NCI-H2196 (cell line): Measurements from ENCODE around the gene ARHGAP10.
A peak's percentile ranks its signal among the peaks of the same experiment; 100 is the strongest.

ENCODE experiments used
- DNase-seq: peaks from one replicate; lab custom pipeline; 2025; ENCODE audit not compliant: unreplicated experiment; lab: John Stamatoyannopoulos, UW

The ARHGAP10 gene

GRCh38 chr4:147732518-147733235 lies 789 bp downstream of the ARHGAP10 start:
- DNase-seq, result no peak

DNA sequence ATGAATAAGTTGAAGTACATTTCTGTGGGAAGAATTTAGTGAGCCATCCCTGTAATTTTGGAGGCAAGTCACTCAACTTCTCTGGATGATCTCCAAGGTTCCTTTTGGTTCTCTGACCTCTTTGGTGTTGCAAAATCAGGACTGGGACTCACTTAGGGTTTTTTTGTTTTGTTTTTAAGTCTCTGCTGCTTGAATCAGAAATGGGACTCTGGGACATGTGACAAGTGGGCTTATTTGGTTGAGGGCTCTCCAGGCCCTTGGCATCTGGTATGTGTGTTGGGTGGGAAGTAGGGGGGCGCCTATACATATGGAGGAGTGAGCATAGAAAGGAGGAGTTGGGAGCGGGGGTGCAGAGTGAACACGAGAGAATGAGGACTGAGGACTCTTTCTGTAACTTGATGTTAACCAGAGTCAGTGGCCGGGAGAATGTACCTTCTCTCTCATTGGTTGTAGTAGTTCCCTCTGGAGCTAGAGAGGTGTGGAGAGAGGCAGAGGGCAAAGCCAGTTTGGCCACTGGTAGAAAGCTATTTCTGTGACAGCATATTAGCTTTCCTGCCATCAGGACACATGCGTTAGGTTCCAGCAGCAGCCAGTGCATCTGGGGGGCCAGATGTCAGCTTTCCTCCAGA lies 1.9 kb downstream of the ARHGAP10 start:
- DNase-seq, result no peak

DNA sequence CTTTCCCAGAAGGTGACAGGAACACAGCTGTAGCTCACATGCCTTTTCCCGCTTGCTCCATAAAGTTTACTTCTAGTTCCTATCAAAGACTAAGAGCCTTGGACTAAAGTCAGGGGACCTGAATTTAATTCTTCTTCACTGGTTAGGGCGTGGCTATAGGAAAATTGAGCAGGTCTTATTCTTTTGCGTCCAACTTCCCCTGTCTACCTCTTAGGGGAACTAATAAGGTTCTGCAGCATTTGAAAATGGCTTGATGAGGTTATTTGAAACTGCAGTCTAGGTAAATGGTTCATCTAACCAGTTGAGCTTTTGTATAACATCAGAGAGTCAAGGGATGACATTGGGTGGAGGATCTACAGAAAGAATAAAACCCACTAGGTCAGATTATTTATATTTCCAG lies 2.6 kb downstream of the ARHGAP10 start:
- no peak for DNase-seq

- DNase-seq, result no peak
Measured at GRCh38 chr4:147735413-147736301, 3.8 kb downstream of the ARHGAP10 start.

- no peak for DNase-seq
Measured at GRCh38 chr4:147736458-147736857, 4.6 kb downstream of the ARHGAP10 start.

GRCh38 chr4:147737623-147738022 lies 5.7 kb downstream of the ARHGAP10 start:
- DNase-seq, result no peak

DNA sequence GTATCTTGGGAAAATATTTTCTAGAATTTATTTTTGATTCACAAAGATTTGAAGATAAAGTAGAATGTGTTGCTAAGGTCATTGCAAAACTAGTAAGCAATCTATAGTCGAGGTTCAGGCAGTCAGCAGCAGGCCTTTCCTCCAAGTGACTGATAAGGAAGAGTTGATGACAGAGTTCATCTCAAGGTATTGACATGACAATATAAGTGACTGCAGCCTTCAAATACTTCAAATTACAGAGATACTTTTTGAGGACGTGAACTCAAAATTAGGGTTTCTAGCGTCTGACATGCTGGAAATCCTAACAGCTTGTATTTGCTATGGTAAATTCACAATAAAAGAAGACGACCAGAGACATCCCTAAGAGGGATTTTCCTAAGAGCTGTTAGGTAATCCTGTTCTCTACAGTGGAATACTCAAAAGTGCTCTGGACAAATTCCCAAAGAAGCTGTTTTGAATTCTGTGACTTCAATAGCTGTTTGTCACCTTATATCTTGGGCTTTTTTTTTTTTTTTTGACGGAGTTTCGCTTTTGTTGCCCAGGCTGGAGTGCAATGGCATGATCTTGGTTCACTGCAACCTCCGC lies 7.4 kb downstream of the ARHGAP10 start:
- DNase-seq, result no peak

GRCh38 chr4:147740176-147740575 lies 8.3 kb downstream of the ARHGAP10 start:
- no peak for DNase-seq

DNA sequence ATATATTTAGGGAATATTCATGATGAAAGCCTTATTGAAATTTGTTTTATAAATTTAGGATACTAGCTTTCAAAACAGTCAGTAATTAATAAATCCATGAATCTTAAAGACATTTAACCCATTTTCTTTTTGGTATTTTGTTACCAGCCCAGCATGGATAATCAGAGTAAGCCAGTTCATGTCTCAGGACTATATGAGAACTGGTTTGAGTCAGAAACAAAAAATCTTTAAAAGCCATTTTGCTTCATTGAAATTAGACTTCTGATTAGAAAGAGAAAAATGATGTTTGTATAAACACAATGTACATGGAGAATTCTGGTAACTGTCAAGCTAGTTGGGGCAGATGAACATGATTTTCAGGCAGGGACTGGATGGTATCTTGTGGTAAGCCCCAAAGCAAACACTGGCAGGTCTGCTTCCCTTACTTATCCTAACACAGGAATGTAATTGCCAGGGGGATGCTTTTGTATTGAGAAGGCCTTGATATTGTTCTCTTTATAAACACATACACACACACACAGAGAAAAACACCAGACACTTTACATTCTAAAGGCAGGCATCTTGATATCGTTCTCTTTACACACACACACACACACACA lies 9.4 kb downstream of the ARHGAP10 start:
- no peak for DNase-seq

GRCh38 chr4:147747787-147748454 lies 16.0 kb downstream of the ARHGAP10 start:
- DNase-seq, result no peak

- DNase-seq, result no peak
Measured at GRCh38 chr4:147749811-147750321, 18.0 kb downstream of the ARHGAP10 start.

- no peak for DNase-seq
Measured at GRCh38 chr4:147753047-147753446, 21.2 kb downstream of the ARHGAP10 start.

- no peak for DNase-seq
Measured at GRCh38 chr4:147754037-147754445, 22.2 kb downstream of the ARHGAP10 start.

DNA sequence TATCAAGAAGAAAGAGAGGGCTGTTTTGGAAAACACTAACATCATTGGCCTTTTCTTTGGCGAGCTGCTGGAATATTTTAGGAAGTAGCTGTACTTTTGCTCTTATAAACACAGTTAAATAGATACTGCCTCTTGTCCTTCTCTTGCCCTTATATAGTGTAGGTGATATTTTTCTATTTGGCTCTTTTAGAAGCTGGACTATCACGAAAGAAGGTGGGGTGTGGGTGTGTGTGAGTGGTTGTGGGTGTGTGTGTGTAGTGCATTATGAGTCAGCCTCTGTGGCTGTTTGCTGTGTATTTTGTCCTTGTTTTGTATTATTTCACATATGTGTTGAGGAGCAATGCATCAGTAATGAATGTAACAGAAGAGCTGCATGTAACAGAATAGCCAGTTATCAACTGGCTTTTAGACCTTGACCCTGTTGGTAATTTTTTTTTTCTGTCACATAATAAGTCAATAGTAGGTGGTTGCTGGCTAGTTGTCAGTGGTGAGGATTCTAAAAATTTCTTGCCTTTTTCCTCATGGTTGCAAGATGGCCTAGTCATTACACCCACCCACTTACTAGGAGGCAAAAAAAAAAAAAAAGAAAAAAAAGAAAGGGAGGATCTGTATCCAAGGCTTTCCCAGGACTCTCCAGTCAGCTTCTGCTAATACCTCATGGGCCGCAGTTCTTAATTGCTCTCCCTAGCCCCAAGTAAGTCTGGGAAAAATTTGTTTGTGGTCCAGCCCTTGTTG lies 23.8 kb downstream of the ARHGAP10 start:
- DNase-seq, result no peak

DNA sequence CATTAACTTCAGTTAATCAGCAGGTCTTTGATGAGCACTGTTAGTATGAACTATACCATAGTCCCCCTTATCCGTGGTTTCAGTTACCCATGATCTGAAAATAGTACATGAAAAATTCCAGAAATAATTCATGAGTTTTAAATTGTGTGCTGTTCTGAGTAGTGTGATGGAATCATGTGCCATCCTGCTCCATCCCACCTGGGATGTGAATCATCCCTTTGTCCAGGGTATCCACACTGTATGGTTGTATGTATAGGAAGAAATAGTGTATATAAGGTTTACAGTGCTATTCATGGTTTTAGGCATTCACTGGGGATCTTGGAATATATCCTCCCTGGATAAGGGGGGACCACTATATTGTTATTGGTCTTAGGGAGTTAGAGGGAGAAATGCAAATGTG lies 24.5 kb downstream of the ARHGAP10 start:
- no peak for DNase-seq

DNA sequence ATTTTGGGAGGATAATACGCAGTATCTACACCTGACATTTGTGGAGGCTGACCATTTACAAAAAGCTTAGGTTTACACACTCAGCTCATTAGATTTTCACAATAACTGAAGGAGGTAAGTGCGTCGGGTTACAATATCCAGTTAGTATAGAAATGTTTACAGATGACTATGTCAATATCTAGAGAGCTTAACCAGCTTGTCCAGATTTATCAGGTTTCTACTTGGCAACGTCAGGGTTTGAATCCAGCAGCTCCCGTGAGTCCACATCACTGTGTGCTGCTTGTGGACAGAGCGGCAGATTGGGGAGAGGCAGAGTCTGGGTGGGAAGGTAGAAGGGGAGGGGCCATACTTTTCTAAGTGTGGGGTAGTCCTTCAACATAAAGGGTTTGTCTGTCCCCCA lies 28.3 kb downstream of the ARHGAP10 start:
- peak; percentile 4 for DNase-seq

- peak; percentile 1 for DNase-seq
Measured at GRCh38 chr4:147760695-147761094, 28.8 kb downstream of the ARHGAP10 start.

DNA sequence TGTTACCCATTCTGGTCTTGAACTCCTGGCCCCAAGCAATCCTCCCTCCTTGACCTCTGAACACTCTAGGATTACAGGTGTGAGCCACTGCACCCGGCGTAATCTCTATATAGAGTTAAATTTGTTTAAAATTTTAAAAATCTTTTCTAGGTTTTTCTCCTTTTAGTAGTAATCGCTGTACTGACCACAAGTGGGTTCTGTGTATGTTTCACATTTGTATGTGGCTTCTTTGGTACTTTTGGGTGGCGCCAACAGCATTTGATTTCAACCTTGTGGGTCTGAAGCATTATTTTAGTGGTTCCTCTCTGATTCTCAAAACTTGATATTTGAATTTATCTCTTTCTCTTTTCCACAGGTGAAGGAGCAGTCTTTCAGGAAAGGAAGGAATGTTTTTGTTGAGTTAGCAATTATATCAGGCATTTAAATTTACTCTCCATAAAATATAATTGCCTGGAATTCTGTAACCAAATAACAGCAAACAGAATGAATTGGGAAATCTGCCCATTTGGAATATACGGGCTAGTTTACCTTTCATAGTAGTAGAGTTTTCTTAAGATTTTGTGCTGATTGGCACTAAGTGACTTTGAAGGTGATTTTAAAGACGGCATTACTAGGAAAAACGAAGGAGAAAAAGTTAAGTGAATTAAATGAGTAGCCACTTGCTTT lies 29.5 kb downstream of the ARHGAP10 start:
- no peak for DNase-seq

- no peak for DNase-seq
Measured at GRCh38 chr4:147764337-147764736, 32.4 kb downstream of the ARHGAP10 start.
